Activated CD4-positive, alpha-beta T cell treated with anti-CD3 and anti-CD28 coated beads, Interleukin-2, amount 50 U/mL, for 16 hours (primary cell): ENCODE results near the gene C21orf58.
"Not testable (repeated sequence)": the region's sequence is repeated elsewhere in the genome, so short reads cannot be mapped to it uniquely, and the experiment has no call there.

ENCODE experiments used
- DNase-seq: peaks from one replicate; pipeline ENCODE4 v3.0.0-alpha.2; 2020

The C21orf58 gene

GRCh38 chr21:46323710-46324389 is at the start of gene C21orf58, which contains the start of gene PCNT:
C21orf58 (minus strand) TSS chr21:46323870; CDS start chr21:46322738, 1,132 bp downstream.
PCNT (plus strand) TSS chr21:46324156; CDS start chr21:46324229, 73 bp downstream.
- peak; percentile 99 for DNase-seq

GRCh38 chr21:46372947-46373346 is 49.3 kb upstream of the C21orf58 start:
- not testable (repeated sequence) for DNase-seq

- DNase-seq: no peak
Measured at GRCh38 chr21:46372014-46372485, 48.4 kb upstream of the C21orf58 start.

GRCh38 chr21:46371204-46372013 is 47.7 kb upstream of the C21orf58 start:
- DNase-seq: peak; percentile 6

GRCh38 chr21:46369520-46370235 is 46.0 kb upstream of the C21orf58 start:
- DNase-seq: peak; percentile 17

GRCh38 chr21:46368533-46369285 is 45.0 kb upstream of the C21orf58 start:
- peak; percentile 74 for DNase-seq

- DNase-seq: no peak
Measured at GRCh38 chr21:46366966-46367365, 43.3 kb upstream of the C21orf58 start.

- DNase-seq: no peak
Measured at GRCh38 chr21:46366561-46366960, 42.9 kb upstream of the C21orf58 start.

- DNase-seq: no peak
Measured at GRCh38 chr21:46366091-46366490, 42.4 kb upstream of the C21orf58 start.

GRCh38 chr21:46363698-46364097 is 40.0 kb upstream of the C21orf58 start:
- no peak for DNase-seq

- no peak for DNase-seq
Measured at GRCh38 chr21:46362946-46363345, 39.3 kb upstream of the C21orf58 start.

- DNase-seq: no peak
Measured at GRCh38 chr21:46361935-46362334, 38.3 kb upstream of the C21orf58 start.

- no peak for DNase-seq
Measured at GRCh38 chr21:46361176-46361575, 37.5 kb upstream of the C21orf58 start.

- DNase-seq: no peak
Measured at GRCh38 chr21:46357684-46358425, 34.2 kb upstream of the C21orf58 start.

- DNase-seq: no peak
Measured at GRCh38 chr21:46357335-46357604, 33.6 kb upstream of the C21orf58 start.

GRCh38 chr21:46356494-46357334 is 33.0 kb upstream of the C21orf58 start:
- DNase-seq: no peak

- no peak for DNase-seq
Measured at GRCh38 chr21:46356005-46356338, 32.3 kb upstream of the C21orf58 start.

- DNase-seq: no peak
Measured at GRCh38 chr21:46355161-46356004, 31.7 kb upstream of the C21orf58 start.

- no peak for DNase-seq
Measured at GRCh38 chr21:46354518-46354917, 30.8 kb upstream of the C21orf58 start.

GRCh38 chr21:46354046-46354445 is 30.4 kb upstream of the C21orf58 start:
- DNase-seq: no peak
